Measurements from ENCODE around the gene OSGEP.

GRCh38 chr14:20409226-20409625 lies 45.4 kb downstream of the OSGEP start:
- no peak for TF ChIP-seq CTCF (IDR thresholded peaks at IDR 0.05; ENCODE audit: low read depth, low read length, poor library complexity, severe bottlenecking)
- TF ChIP-seq EZH2phosphoT487 (IDR thresholded peaks at IDR 0.05; ENCODE audit: borderline replicate concordance, low read length) = no peak

All from DOHH2 (cell line).